Endothelial cell of umbilical vein (primary cell): Measurements from ENCODE around the gene ENAH. TPM values are rescaled to one million over a fixed set of nuclear protein-coding genes. Genes with fewer than 3 reads are reported as not detected.

ENCODE experiments used
- BruUV-seq: library from RNA; stranded (reverse); fragments of 400-500 nt; replicated peaks from 2 replicates; lab custom pipeline; 2021; lab: Mats Ljungman, UMichigan
- CTCF ChIA-PET: fragments of 300-600, 350-600 bp; sonication (Branson Sonifier 250); formaldehyde crosslinking; loops from one replicate; lab custom pipeline; 2021; ENCODE audit warnings: antibody characterized with exemption, inconsistent platforms; lab: Charles Lee
- POLR2A ChIA-PET: fragments of 300-600, 350-600 bp; sonication (Branson Sonifier 250); formaldehyde crosslinking; loops from one replicate; lab custom pipeline; 2021; ENCODE audit warnings: antibody characterized with exemption, inconsistent platforms; lab: Charles Lee
- DNase-seq: peaks from one replicate; pipeline ENCODE4 v3.0.0-alpha.2; 2011; ENCODE audit warnings: low read depth, low spot score
- FAIRE-seq: peaks from 2 replicates; lab custom pipeline; 2011; peaks lifted over from hg19 to GRCh38; lab: Jason Lieb, UNC
- H2AFZ ChIP-seq: 2 replicates; pipeline ENCODE4 v1.6.0; 2012; ENCODE audit warnings: low read depth, low read length, control low read depth, inconsistent platforms
- H3K27ac ChIP-seq: 2 replicates; pipeline ENCODE4 v1.5.1; 2011; ENCODE audit warnings: low read depth, mild to moderate bottlenecking, control low read depth, low read length, moderate library complexity; ENCODE audit not compliant: insufficient read depth
- H3K27me3 ChIP-seq, 2 experiments: 2 replicates each; pipeline versions ENCODE4 v1.6.0 to v1.6.1; 2011; ENCODE audit warnings: low read length in 2 of 2, mixed read lengths in 1 of 2; ENCODE audit not compliant: control insufficient read depth in 2 of 2, insufficient read depth in 2 of 2
- H3K36me3 ChIP-seq, 2 experiments: 2 replicates in 1 of 2; 3 replicates in 1 of 2; pipeline ENCODE4 v1.5.1; 2011; ENCODE audit warnings: low read length in 2 of 2, mild to moderate bottlenecking in 1 of 2, moderate library complexity in 1 of 2; ENCODE audit not compliant: control insufficient read depth in 2 of 2, insufficient read depth in 2 of 2; ENCODE audit errors: extremely low read depth in 1 of 2
- H3K4me1 ChIP-seq: 3 replicates; pipeline ENCODE4 v1.5.1; 2011; ENCODE audit warnings: mild to moderate bottlenecking, low read length; ENCODE audit not compliant: control insufficient read depth, insufficient read depth; ENCODE audit errors: extremely low read depth
- H3K4me2 ChIP-seq: 2 replicates; pipeline ENCODE4 v1.6.1; 2011; ENCODE audit warnings: low read length, control low read depth, mixed read lengths; ENCODE audit not compliant: insufficient read depth
- H3K4me3 ChIP-seq, 3 experiments: fragments of 200-600 bp in 1 of 3; sonication (generic), shearing (Covaris generic) in 1 of 3; replicated peaks in 1 of 3; 2 replicates each; pipeline ENCODE4 v1.5.1; 2011 to 2016; ENCODE audit warnings: control low read depth in 3 of 3, low read length in 3 of 3, mild to moderate bottlenecking in 2 of 3, inconsistent platforms in 1 of 3, low read depth in 1 of 3, moderate library complexity in 1 of 3; ENCODE audit not compliant: insufficient read depth in 1 of 3
- H3K79me2 ChIP-seq: 2 replicates; pipeline ENCODE4 v1.6.0; 2012; ENCODE audit warnings: low read length, inconsistent platforms; ENCODE audit not compliant: control insufficient read depth, insufficient read depth
- H3K9ac ChIP-seq: replicated peaks from 2 replicates; pipeline ENCODE3; 2011; ENCODE audit warnings: low read length, control low read depth; ENCODE audit not compliant: insufficient read depth; ENCODE audit errors: extremely low read depth
- H3K9me1 ChIP-seq: replicated peaks from 3 replicates; pipeline ENCODE4 v1.6.0; 2011; ENCODE audit warnings: mild to moderate bottlenecking, low read length; ENCODE audit not compliant: control insufficient read depth, insufficient read depth; ENCODE audit errors: extremely low read depth
- H3K9me3 ChIP-seq: replicated peaks from 2 replicates; pipeline ENCODE4 v1.5.1; 2012; ENCODE audit warnings: low read length, inconsistent platforms; ENCODE audit not compliant: control insufficient read depth, insufficient read depth
- H4K20me1 ChIP-seq: replicated peaks from 2 replicates; pipeline ENCODE3; 2011; ENCODE audit warnings: mild to moderate bottlenecking, low read length; ENCODE audit not compliant: control insufficient read depth, insufficient read depth; ENCODE audit errors: extremely low read depth
- EZH2 ChIP-seq: IDR thresholded peaks from 2 replicates; pipeline ENCODE4 v1.6.1; 2012; ENCODE audit warnings: borderline replicate concordance, low read depth, mild to moderate bottlenecking, moderate library complexity, low read length, inconsistent platforms; ENCODE audit not compliant: severe bottlenecking
- FOS ChIP-seq: IDR thresholded peaks from 2 replicates; pipeline ENCODE4 v1.6.1; 2011; ENCODE audit warnings: mild to moderate bottlenecking, low read length, moderate library complexity, borderline replicate concordance; ENCODE audit not compliant: insufficient read depth
- GATA2 ChIP-seq: IDR thresholded peaks from 2 replicates; pipeline ENCODE4 v1.7.0; 2011; ENCODE audit warnings: low read depth, mild to moderate bottlenecking, moderate library complexity, mixed read lengths, low read length; ENCODE audit not compliant: insufficient read length, insufficient read depth
- MYC ChIP-seq: IDR thresholded peaks from one replicate; pipeline ENCODE4 v1.6.1; 2011; ENCODE audit warnings: mild to moderate bottlenecking, low read depth, low read length
- POLR2A ChIP-seq: IDR thresholded peaks from 2 replicates; pipeline ENCODE4 v1.6.1; 2012; ENCODE audit warnings: low read depth, mild to moderate bottlenecking, control low read depth, low read length
- POLR2AphosphoS5 ChIP-seq: IDR thresholded peaks from 2 replicates; pipeline ENCODE4 v1.6.1; 2012; ENCODE audit warnings: low read depth, mild to moderate bottlenecking, control low read depth, low read length, moderate library complexity; ENCODE audit not compliant: insufficient read depth
- dilution Hi-C: fragments of 300-500 bp; cut with MboI; formaldehyde crosslinking; loops from one replicate; pipeline ENCODE4 v1.15.0; 2019; ENCODE audit warnings: low sequenced_read_pairs; ENCODE audit not compliant: extremely low pct_ligation_motif_present
- intact Hi-C: fragments of 100-400 bp; cut with micrococcal nuclease; formaldehyde crosslinking; loops from one replicate; pipeline ENCODE4 v1.10.0; 2022
- polyA plus RNA-seq, 4 experiments: library from polyadenylated mRNA; depleted of rRNA in 3 of 4; stranded (reverse) in 3 of 4; unstranded in 1 of 4; fragments of >200 nt; gene quantifications; 2 replicates each; pipeline versions ENCODE4 v1.2.1 to v1.2.3, GENCODE V29; 2011 to 2012; ENCODE audit warnings: missing spikeins in 1 of 4
- total RNA-seq: library from RNA; stranded (reverse); gene quantifications from 2 replicates; pipeline ENCODE4 v1.2.3, GENCODE V29; 2021

The ENAH gene
- total and polyA plus RNA-seq, 2 donors (not counting 3 experiments of a cell fraction or from before 2014, with no cell fraction given): 19.9 to 95.6 TPM

DNA sequence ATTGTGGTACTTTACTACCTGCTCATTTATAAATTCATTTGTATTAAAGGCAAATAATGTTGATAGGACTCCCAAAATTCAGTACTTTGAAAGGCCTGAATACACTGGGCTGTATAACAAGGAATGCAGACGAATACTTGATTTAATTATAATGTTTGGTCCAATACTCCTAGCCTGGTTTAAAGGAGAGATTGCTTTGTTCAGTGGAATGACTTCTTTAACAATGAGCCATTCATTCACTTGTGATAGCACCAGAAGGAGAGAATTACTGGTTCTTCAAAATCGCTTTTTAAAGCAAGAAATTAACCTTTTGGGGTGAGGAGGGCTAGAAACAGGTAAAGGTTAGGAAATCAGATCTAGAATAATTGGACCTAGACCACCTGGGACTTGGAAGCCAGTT, 28.3 kb upstream of the ENAH start:
- Histone ChIP-seq H3K9me3 (no peaks in the 10 kb centered on the region), H3K27me3 (no peaks in the 10 kb centered on the region), H3K4me2 (no peak overlapping the region), H3K4me3 (no peak overlapping the region), H4K20me1 (no peaks in the 10 kb centered on the region), H3K9ac (no peak overlapping the region), H3K36me3 (no peaks in the 10 kb centered on the region), H3K4me1 (no peaks in the 10 kb centered on the region), H3K79me2 (no peaks in the 10 kb centered on the region), H3K27ac (no peak overlapping the region), H2AFZ (no peak overlapping the region), H3K9me1 (no peaks in the 10 kb centered on the region)
- dilution Hi-C loops (no loop called here), intact Hi-C loops (no loop called here)
- ChIA-PET CTCF (interaction anchor here (1.4 kb wide), 2 partner anchors 83 to 91 kb away, joined by 3 to 5 read pairs; no protein-coding TSS in a partner anchor), POLR2A (no interaction called here)
- DNase-seq (no peak), FAIRE-seq (no peak)
- TF ChIP-seq POLR2A (no peak), MYC (no peak), FOS (no peak)
- no TSS peak for BruUV-seq

DNA sequence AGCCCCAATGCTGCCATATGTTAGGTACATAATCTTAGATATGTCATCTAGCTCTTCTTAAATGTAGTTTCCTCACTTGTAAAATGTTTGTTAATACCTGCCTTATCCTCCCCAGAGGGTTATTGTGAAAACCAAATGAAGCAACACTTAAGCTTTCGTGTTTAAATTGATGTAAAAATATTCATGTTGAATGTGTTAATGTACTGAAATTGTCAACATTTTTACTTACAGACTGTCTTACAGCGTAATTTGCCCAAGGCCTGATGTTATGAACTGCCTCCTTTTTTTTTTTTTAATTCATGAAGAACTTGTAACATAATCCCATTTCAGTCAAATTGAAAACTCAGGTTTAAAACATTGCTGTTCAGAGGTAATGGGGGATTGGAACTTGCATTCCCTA, 25.6 kb upstream of the ENAH start:
- intact Hi-C loops (no loop called here), dilution Hi-C loops (no loop called here)
- Histone ChIP-seq H3K9me3 (no peaks in the 10 kb centered on the region), H3K36me3 (no peaks in the 10 kb centered on the region), H3K4me2 (no peak overlapping the region), H3K27ac (no peak overlapping the region), H3K79me2 (no peaks in the 10 kb centered on the region), H3K4me1 (no peaks in the 10 kb centered on the region), H3K9ac (no peak overlapping the region), H3K4me3 (no peak overlapping the region), H3K27me3 (no peaks in the 10 kb centered on the region), H3K9me1 (no peaks in the 10 kb centered on the region), H2AFZ (no peak overlapping the region), H4K20me1 (no peaks in the 10 kb centered on the region)
- CTCF ChIA-PET: interaction anchor here (1.0 to 1.6 kb wide), 2 partner anchors 23 to 94 kb away, joined by 3 to 4 read pairs; no protein-coding TSS in a partner anchor
- BruUV-seq: no TSS peak
- no peak for FAIRE-seq
- DNase-seq: no peak
- no peak for TF ChIP-seq GATA2
- TF ChIP-seq EZH2: no peak
- no peak for TF ChIP-seq POLR2A
- TF ChIP-seq FOS: no peak
- TF ChIP-seq POLR2AphosphoS5: no peak
- no peak for TF ChIP-seq MYC
- POLR2A ChIA-PET: interaction anchor here (0.6 to 1.2 kb wide), 2 partner anchors 25 to 78 kb away, joined by 3 read pairs; no protein-coding TSS in a partner anchor
